Activated gamma-delta T cell treated with Interleukin-2 at 50 U/mL for 16 hours (primary cell): Measurements from ENCODE around the gene SEPTIN5.

Experiments used
- DNase-seq: peaks from one replicate; pipeline ENCODE4 v3.0.0-alpha.2; 2020

The SEPTIN5 gene

GRCh38 chr22:19734837-19735382 is 20.6 kb downstream of the SEPTIN5 start:
- no peak for DNase-seq

- no peak for DNase-seq
These were observed 21.6 kb downstream of the SEPTIN5 start for GRCh38 chr22:19735665-19736510.

GRCh38 chr22:19737846-19738663 is 23.8 kb downstream of the SEPTIN5 start:
- DNase-seq, result no peak

- DNase-seq, result no peak
These were observed 24.6 kb downstream of the SEPTIN5 start for GRCh38 chr22:19738664-19739447.

GRCh38 chr22:19739448-19739895 is 25.2 kb downstream of the SEPTIN5 start:
- DNase-seq, result no peak

- DNase-seq, result no peak
These were observed 25.7 kb downstream of the SEPTIN5 start for GRCh38 chr22:19739911-19740449.

- no peak for DNase-seq
These were observed 26.3 kb downstream of the SEPTIN5 start for GRCh38 chr22:19740586-19740985.

GRCh38 chr22:19741053-19741452 is 26.8 kb downstream of the SEPTIN5 start:
- no peak for DNase-seq

- no peak for DNase-seq
These were observed 28.1 kb downstream of the SEPTIN5 start for GRCh38 chr22:19742160-19743066.

GRCh38 chr22:19743081-19743480 is 28.8 kb downstream of the SEPTIN5 start:
- no peak for DNase-seq

- DNase-seq, result no peak
These were observed 29.3 kb downstream of the SEPTIN5 start for GRCh38 chr22:19743651-19744050.

- no peak for DNase-seq
These were observed 30.2 kb downstream of the SEPTIN5 start for GRCh38 chr22:19744350-19745006.

GRCh38 chr22:19745155-19746101 is 31.1 kb downstream of the SEPTIN5 start:
- DNase-seq, result no peak

- no peak for DNase-seq
These were observed 32.4 kb downstream of the SEPTIN5 start for GRCh38 chr22:19746726-19747125.

GRCh38 chr22:19747551-19747950 is 33.2 kb downstream of the SEPTIN5 start:
- DNase-seq, result no peak

GRCh38 chr22:19748139-19748538 is 33.8 kb downstream of the SEPTIN5 start:
- no peak for DNase-seq

- DNase-seq, result no peak
These were observed 34.8 kb downstream of the SEPTIN5 start for GRCh38 chr22:19748991-19749664.

GRCh38 chr22:19749876-19750275 is 35.6 kb downstream of the SEPTIN5 start:
- DNase-seq, result no peak
